WTC11 (cell line): Measurements from ENCODE around the gene FAT3. TPM values are rescaled to one million over a fixed set of nuclear protein-coding genes. Genes with fewer than 3 reads are reported as not detected.

Source experiments
- ATAC-seq: fragments of 200-7000 bp; cut with Tn5 transposase; 2 replicates; pipeline ENCODE4 v1.10.0; 2021; ENCODE audit warnings: mild to moderate bottlenecking, moderate library complexity
- Bru-seq: library from RNA; stranded (reverse); fragments of 400-500 nt; gene quantifications from one replicate; lab custom pipeline; 2021; lab: Mats Ljungman, UMichigan
- CTCF ChIA-PET: fragments of 300-600 bp; sonication (Branson Sonifier 250); formaldehyde crosslinking; loops from one replicate; lab custom pipeline; 2021; ENCODE audit warnings: antibody characterized with exemption; lab: Charles Lee
- POLR2A ChIA-PET: fragments of 350-600 bp; sonication (Branson Sonifier 250); formaldehyde crosslinking; loops from one replicate; lab custom pipeline; 2021; ENCODE audit warnings: antibody characterized with exemption; lab: Charles Lee
- DNase-seq: peaks from one replicate; pipeline ENCODE4 v3.0.0; 2021; ENCODE audit warnings: low spot score
- H3K27ac Mint-ChIP-seq: 2 replicates; pipeline ENCODE4 v1.8.0; 2021; ENCODE audit warnings: mixed read lengths
- H3K27me3 Mint-ChIP-seq: 2 replicates; pipeline ENCODE4 v1.8.0; 2021; ENCODE audit warnings: low read depth, mild to moderate bottlenecking, moderate library complexity, mixed read lengths
- H3K36me3 Mint-ChIP-seq: 2 replicates; pipeline ENCODE4 v1.8.0; 2021; ENCODE audit warnings: mixed read lengths
- H3K4me1 Mint-ChIP-seq: 2 replicates; pipeline ENCODE4 v1.8.0; 2022; ENCODE audit warnings: mixed read lengths
- H3K4me3 Mint-ChIP-seq: 2 replicates; pipeline ENCODE4 v1.8.0; 2021; ENCODE audit warnings: mild to moderate bottlenecking, moderate library complexity, mixed read lengths
- H3K9me3 Mint-ChIP-seq: 2 replicates; pipeline ENCODE4 v1.8.0; 2021; ENCODE audit warnings: mixed read lengths
- CREB1 ChIP-seq: sonication (generic); formaldehyde crosslinking; IDR thresholded peaks from 2 replicates; pipeline ENCODE4 v1.8.0; 2023; ENCODE audit warnings: mild to moderate bottlenecking, missing genetic modification reagents
- ESRRA ChIP-seq: sonication (generic); formaldehyde crosslinking; IDR thresholded peaks from 2 replicates; pipeline ENCODE4 v1.8.1; 2022; ENCODE audit warnings: mild to moderate bottlenecking, missing genetic modification reagents, borderline replicate concordance
- FOXK1 ChIP-seq: sonication (generic); formaldehyde crosslinking; IDR thresholded peaks from 2 replicates; pipeline ENCODE4 v1.8.0; 2022; ENCODE audit warnings: mild to moderate bottlenecking, moderate library complexity, missing genetic modification reagents
- FOXP1 ChIP-seq: sonication (generic); formaldehyde crosslinking; IDR thresholded peaks from 2 replicates; pipeline ENCODE4 v1.8.0; 2022; ENCODE audit warnings: missing genetic modification reagents, mild to moderate bottlenecking, moderate library complexity, borderline replicate concordance
- GABPB1 ChIP-seq: sonication (generic); formaldehyde crosslinking; IDR thresholded peaks from 2 replicates; pipeline ENCODE4 v1.8.1; 2023; ENCODE audit warnings: mild to moderate bottlenecking, missing genetic modification reagents
- JAZF1 ChIP-seq: fragments of 250-450 bp; sonication (Bioruptor Pico); IDR thresholded peaks from 2 replicates; pipeline ENCODE4 v1.9.0; 2021; ENCODE audit warnings: moderate library complexity, mild to moderate bottlenecking, inconsistent platforms
- MYBL2 ChIP-seq: sonication (generic); formaldehyde crosslinking; IDR thresholded peaks from 2 replicates; pipeline ENCODE4 v1.8.1; 2023; ENCODE audit warnings: mild to moderate bottlenecking, moderate library complexity, missing genetic modification reagents
- NFE2L1 ChIP-seq: sonication (generic); formaldehyde crosslinking; IDR thresholded peaks from 2 replicates; pipeline ENCODE4 v1.8.1; 2023; ENCODE audit warnings: missing genetic modification reagents
- NR3C1 ChIP-seq: sonication (generic); formaldehyde crosslinking; conservative IDR thresholded peaks from 2 replicates; pipeline ENCODE4 v1.8.1; 2023; ENCODE audit warnings: low read depth, mild to moderate bottlenecking, missing genetic modification reagents
- SP1 ChIP-seq: sonication (generic); formaldehyde crosslinking; conservative IDR thresholded peaks from 2 replicates; pipeline ENCODE4 v1.8.1; 2022; ENCODE audit warnings: missing genetic modification reagents
- TCF7 ChIP-seq: sonication (generic); formaldehyde crosslinking; IDR thresholded peaks from 2 replicates; pipeline ENCODE4 v1.8.0; 2022; ENCODE audit warnings: mild to moderate bottlenecking, low read depth, missing genetic modification reagents, moderate library complexity
- ZNF232 ChIP-seq: sonication (generic); formaldehyde crosslinking; IDR thresholded peaks from 2 replicates; pipeline ENCODE4 v1.8.0; 2022; ENCODE audit warnings: mild to moderate bottlenecking, missing genetic modification reagents
- ZNF263 ChIP-seq: sonication (generic); formaldehyde crosslinking; IDR thresholded peaks from 2 replicates; pipeline ENCODE4 v1.8.1; 2022; ENCODE audit warnings: low read depth, mild to moderate bottlenecking, moderate library complexity, missing genetic modification reagents
- long read RNA-seq, 3 experiments: library from RNA in 1 of 3; library from capped mRNA in 1 of 3; library from polyadenylated mRNA in 1 of 3; unstranded in 2 of 3; stranded (forward) in 1 of 3; transcript quantifications; one replicate each; pipeline ENCODE4 v2.0.0, GENCODE V29; 2021
- total RNA-seq: library from RNA; stranded (reverse); gene quantifications from 3 replicates; pipeline ENCODE4 v1.2.3, GENCODE V29; 2021
- TF ChIP-seq, protein P1 (sequence below): fragments of 250-450 bp; sonication (Bioruptor Pico); IDR thresholded peaks from 2 replicates; pipeline ENCODE4 v1.9.0; 2021; ENCODE audit warnings: mild to moderate bottlenecking, borderline replicate concordance
- TF ChIP-seq, protein P2 (sequence below): sonication (generic); formaldehyde crosslinking; IDR thresholded peaks from 2 replicates; pipeline ENCODE4 v1.8.0; 2022; ENCODE audit warnings: mild to moderate bottlenecking, missing genetic modification reagents
- TF ChIP-seq, protein P3 (sequence below): sonication (generic); formaldehyde crosslinking; IDR thresholded peaks from 2 replicates; pipeline ENCODE4 v1.8.0; 2022; ENCODE audit warnings: missing genetic modification reagents
- TF ChIP-seq, protein P4 (sequence below): sonication (generic); formaldehyde crosslinking; IDR thresholded peaks from 2 replicates; pipeline ENCODE4 v1.8.0; 2022; ENCODE audit warnings: mild to moderate bottlenecking, missing genetic modification reagents
- TF ChIP-seq, protein P5 (sequence below): sonication (generic); formaldehyde crosslinking; IDR thresholded peaks from 2 replicates; pipeline ENCODE4 v1.8.1; 2023; ENCODE audit warnings: mild to moderate bottlenecking, moderate library complexity, missing genetic modification reagents

FAT3 gene
- total RNA-seq (25.3 to 30.9 TPM (median 25.8 TPM) in 3 replicates), Bru-seq, nascent RNA (percentile 75 among the genes with signal in this experiment)
- long read RNA-seq, experiment 1, partial matches to known transcripts, result 12 of 36 reads
- long read RNA-seq, experiment 1, other reads (novel, unspliced or antisense), result 24 of 36 reads
- long read RNA-seq, experiment 2, partial matches to known transcripts, result 7 of 26 reads
- long read RNA-seq, experiment 2, other reads (novel, unspliced or antisense), result 18 of 26 reads
- long read RNA-seq, experiment 3, partial matches to known transcripts, result 1 of 2 reads
- long read RNA-seq, experiment 3, other reads (novel, unspliced or antisense), result 1 of 2 reads

DNA sequence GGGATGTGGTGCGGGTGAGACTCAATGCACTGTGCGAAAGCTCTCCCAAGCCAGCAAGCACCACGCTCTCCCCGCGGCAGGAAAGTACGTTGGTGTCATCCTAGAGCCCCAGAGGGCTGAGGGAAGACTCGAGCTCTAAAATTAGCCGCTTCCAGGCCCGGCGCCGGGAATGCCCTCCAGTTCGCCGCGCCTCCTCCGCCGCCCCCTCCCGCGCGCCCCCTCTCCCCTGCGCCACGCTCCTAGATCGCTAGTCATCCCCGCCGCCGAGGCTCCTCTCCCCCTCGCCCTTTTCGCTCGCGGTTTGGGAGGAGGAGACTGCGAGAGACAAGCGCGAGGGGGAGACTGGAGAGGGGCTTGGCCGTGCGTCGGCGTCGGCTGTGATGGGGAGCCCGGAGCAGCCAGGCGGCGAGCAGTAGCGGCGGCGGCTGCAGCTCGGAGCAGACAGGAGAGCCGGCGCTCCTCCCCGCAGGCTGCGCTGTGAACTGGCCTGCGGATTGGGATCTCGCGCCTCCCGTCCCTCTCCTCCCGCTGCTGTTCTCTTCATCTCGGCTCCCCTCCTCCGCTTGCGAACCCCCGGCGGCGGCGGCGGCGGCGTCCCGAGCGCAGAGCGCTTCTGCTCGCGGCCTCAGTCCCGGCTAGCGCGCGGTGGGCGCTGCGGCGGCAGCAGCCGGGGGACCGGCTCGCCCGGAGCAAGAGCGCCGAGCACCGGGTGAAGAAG is at the start of gene FAT3:
TSS of gene FAT3 (plus strand) at position 412 of the 718 bp plus-strand sequence. CDS start 127,295 bp downstream, outside the sequence.
- peaks cover 9% of the 10 kb centered on the region for H3K9me3 Mint-ChIP-seq
- POLR2A ChIA-PET, result no interaction called here
- H3K27me3 Mint-ChIP-seq, result peaks cover 60% of the 10 kb centered on the region

More for the DNA sequence above, at the start of gene FAT3:
- CTCF ChIA-PET, result interaction anchor here (1.3 to 2.2 kb wide), 7 partner anchors 13 to 164 kb away, joined by 4 to 8 read pairs (median 6); no protein-coding TSS in a partner anchor
- H3K4me3 Mint-ChIP-seq, result peak within 1 kb of the TSS; percentile 94
- no peak for TF ChIP-seq JAZF1
- TF ChIP-seq FOXK1 (CRISPR knock-in tag), result peak; percentile 15; the same call in 1 of the 2 replicates
- no peak for TF ChIP-seq TCF7
- TF ChIP-seq, protein P1, sequence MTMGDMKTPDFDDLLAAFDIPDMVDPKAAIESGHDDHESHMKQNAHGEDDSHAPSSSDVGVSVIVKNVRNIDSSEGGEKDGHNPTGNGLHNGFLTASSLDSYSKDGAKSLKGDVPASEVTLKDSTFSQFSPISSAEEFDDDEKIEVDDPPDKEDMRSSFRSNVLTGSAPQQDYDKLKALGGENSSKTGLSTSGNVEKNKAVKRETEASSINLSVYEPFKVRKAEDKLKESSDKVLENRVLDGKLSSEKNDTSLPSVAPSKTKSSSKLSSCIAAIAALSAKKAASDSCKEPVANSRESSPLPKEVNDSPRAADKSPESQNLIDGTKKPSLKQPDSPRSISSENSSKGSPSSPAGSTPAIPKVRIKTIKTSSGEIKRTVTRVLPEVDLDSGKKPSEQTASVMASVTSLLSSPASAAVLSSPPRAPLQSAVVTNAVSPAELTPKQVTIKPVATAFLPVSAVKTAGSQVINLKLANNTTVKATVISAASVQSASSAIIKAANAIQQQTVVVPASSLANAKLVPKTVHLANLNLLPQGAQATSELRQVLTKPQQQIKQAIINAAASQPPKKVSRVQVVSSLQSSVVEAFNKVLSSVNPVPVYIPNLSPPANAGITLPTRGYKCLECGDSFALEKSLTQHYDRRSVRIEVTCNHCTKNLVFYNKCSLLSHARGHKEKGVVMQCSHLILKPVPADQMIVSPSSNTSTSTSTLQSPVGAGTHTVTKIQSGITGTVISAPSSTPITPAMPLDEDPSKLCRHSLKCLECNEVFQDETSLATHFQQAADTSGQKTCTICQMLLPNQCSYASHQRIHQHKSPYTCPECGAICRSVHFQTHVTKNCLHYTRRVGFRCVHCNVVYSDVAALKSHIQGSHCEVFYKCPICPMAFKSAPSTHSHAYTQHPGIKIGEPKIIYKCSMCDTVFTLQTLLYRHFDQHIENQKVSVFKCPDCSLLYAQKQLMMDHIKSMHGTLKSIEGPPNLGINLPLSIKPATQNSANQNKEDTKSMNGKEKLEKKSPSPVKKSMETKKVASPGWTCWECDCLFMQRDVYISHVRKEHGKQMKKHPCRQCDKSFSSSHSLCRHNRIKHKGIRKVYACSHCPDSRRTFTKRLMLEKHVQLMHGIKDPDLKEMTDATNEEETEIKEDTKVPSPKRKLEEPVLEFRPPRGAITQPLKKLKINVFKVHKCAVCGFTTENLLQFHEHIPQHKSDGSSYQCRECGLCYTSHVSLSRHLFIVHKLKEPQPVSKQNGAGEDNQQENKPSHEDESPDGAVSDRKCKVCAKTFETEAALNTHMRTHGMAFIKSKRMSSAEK (CRISPR knock-in tag), result no peak
- TF ChIP-seq, protein P2, sequence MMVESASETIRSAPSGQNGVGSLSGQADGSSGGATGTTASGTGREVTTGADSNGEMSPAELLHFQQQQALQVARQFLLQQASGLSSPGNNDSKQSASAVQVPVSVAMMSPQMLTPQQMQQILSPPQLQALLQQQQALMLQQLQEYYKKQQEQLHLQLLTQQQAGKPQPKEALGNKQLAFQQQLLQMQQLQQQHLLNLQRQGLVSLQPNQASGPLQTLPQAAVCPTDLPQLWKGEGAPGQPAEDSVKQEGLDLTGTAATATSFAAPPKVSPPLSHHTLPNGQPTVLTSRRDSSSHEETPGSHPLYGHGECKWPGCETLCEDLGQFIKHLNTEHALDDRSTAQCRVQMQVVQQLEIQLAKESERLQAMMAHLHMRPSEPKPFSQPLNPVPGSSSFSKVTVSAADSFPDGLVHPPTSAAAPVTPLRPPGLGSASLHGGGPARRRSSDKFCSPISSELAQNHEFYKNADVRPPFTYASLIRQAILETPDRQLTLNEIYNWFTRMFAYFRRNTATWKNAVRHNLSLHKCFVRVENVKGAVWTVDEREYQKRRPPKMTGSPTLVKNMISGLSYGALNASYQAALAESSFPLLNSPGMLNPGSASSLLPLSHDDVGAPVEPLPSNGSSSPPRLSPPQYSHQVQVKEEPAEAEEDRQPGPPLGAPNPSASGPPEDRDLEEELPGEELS, result peak; percentile 49; the same call in 1 of the 2 replicates
- TF ChIP-seq FOXP1 (CRISPR knock-in tag), result peak; percentile 78
- TF ChIP-seq ZNF263 (CRISPR knock-in tag), result peak; percentile 90
- TF ChIP-seq SP1 (CRISPR knock-in tag), result peak; percentile 16
- TF ChIP-seq NR3C1 (CRISPR knock-in tag), result 0 out of 2 replicates have a peak, but pooled peaks have one; percentile 29
- TF ChIP-seq, protein P3, sequence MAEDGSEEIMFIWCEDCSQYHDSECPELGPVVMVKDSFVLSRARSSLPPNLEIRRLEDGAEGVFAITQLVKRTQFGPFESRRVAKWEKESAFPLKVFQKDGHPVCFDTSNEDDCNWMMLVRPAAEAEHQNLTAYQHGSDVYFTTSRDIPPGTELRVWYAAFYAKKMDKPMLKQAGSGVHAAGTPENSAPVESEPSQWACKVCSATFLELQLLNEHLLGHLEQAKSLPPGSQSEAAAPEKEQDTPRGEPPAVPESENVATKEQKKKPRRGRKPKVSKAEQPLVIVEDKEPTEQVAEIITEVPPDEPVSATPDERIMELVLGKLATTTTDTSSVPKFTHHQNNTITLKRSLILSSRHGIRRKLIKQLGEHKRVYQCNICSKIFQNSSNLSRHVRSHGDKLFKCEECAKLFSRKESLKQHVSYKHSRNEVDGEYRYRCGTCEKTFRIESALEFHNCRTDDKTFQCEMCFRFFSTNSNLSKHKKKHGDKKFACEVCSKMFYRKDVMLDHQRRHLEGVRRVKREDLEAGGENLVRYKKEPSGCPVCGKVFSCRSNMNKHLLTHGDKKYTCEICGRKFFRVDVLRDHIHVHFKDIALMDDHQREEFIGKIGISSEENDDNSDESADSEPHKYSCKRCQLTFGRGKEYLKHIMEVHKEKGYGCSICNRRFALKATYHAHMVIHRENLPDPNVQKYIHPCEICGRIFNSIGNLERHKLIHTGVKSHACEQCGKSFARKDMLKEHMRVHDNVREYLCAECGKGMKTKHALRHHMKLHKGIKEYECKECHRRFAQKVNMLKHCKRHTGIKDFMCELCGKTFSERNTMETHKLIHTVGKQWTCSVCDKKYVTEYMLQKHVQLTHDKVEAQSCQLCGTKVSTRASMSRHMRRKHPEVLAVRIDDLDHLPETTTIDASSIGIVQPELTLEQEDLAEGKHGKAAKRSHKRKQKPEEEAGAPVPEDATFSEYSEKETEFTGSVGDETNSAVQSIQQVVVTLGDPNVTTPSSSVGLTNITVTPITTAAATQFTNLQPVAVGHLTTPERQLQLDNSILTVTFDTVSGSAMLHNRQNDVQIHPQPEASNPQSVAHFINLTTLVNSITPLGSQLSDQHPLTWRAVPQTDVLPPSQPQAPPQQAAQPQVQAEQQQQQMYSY, result peak; percentile 79
- 0 out of 2 replicates have a peak, but pooled peaks have one; percentile 38 for TF ChIP-seq CREB1 (CRISPR knock-in tag)
- no peak for TF ChIP-seq GABPB1 (CRISPR knock-in tag)
- TF ChIP-seq, protein P4, sequence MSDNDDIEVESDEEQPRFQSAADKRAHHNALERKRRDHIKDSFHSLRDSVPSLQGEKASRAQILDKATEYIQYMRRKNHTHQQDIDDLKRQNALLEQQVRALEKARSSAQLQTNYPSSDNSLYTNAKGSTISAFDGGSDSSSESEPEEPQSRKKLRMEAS (CRISPR knock-in tag), result 0 out of 2 replicates have a peak, but pooled peaks have one; percentile 48
- no peak for TF ChIP-seq MYBL2
- TF ChIP-seq NFE2L1 (CRISPR knock-in tag), result peak; percentile 60; the same call in 1 of the 2 replicates
- TF ChIP-seq ESRRA (CRISPR knock-in tag), result no peak
- TF ChIP-seq, protein P5, sequence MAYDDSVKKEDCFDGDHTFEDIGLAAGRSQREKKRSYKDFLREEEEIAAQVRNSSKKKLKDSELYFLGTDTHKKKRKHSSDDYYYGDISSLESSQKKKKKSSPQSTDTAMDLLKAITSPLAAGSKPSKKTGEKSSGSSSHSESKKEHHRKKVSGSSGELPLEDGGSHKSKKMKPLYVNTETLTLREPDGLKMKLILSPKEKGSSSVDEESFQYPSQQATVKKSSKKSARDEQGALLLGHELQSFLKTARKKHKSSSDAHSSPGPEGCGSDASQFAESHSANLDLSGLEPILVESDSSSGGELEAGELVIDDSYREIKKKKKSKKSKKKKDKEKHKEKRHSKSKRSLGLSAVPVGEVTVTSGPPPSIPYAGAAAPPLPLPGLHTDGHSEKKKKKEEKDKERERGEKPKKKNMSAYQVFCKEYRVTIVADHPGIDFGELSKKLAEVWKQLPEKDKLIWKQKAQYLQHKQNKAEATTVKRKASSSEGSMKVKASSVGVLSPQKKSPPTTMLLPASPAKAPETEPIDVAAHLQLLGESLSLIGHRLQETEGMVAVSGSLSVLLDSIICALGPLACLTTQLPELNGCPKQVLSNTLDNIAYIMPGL, result peak; percentile 61; the same call in 1 of the 2 replicates
- TF ChIP-seq ZNF232, result peak; percentile 66
- peak within 1 kb of the TSS; percentile 64 for H3K27ac Mint-ChIP-seq
- peaks cover 12% of the 10 kb centered on the region for H3K36me3 Mint-ChIP-seq
- H3K4me1 Mint-ChIP-seq, result peaks cover 64% of the 10 kb centered on the region
- ATAC-seq (peak; percentile 42), DNase-seq (peak; percentile 74)
